IPS-15b (cell line): ENCODE data around the gene PNMA8C.
"Not testable (repeated sequence)": the region's sequence is repeated elsewhere in the genome, so short reads cannot be mapped to it uniquely, and the experiment has no call there.

ENCODE experiments used
- H3K27me3 ChIP-seq: one replicate; pipeline ENCODE4 v1.6.1; 2013; ENCODE audit warnings: low read length; ENCODE audit not compliant: control insufficient read depth, insufficient read depth
- H3K36me3 ChIP-seq: one replicate; pipeline ENCODE4 v1.6.1; 2013; ENCODE audit warnings: low read length; ENCODE audit not compliant: control insufficient read depth, insufficient read depth
- H3K4me1 ChIP-seq: one replicate; pipeline ENCODE4 v1.6.1; 2013; ENCODE audit warnings: mild to moderate bottlenecking, low read length; ENCODE audit not compliant: control insufficient read depth, insufficient read depth
- H3K4me3 ChIP-seq: one replicate; pipeline ENCODE4 v1.5.1; 2013; ENCODE audit warnings: low read depth, low read length
- H3K9ac ChIP-seq: one replicate; pipeline ENCODE4 v1.6.1; 2013; ENCODE audit warnings: low read depth, mild to moderate bottlenecking, low read length
- H3K9me3 ChIP-seq: one replicate; pipeline ENCODE4 v1.6.1; 2013; ENCODE audit warnings: mild to moderate bottlenecking, low read length; ENCODE audit not compliant: control insufficient read depth, insufficient read depth

The PNMA8C gene

GRCh38 chr19:46383171-46383815, 45.4 kb downstream of the PNMA8C start:
- Histone ChIP-seq H3K4me3 (no peak overlapping the region), H3K9ac (no peak overlapping the region), H3K4me1 (no peaks in the 10 kb centered on the region), H3K36me3 (peaks cover 41% of the 10 kb centered on the region), H3K27me3 (no peaks in the 10 kb centered on the region), H3K9me3 (no peaks in the 10 kb centered on the region)

GRCh38 chr19:46381756-46382345, 46.9 kb downstream of the PNMA8C start:
- Histone ChIP-seq H3K27me3 (no peaks in the 10 kb centered on the region), H3K36me3 (peaks cover 38% of the 10 kb centered on the region), H3K4me3 (no peak overlapping the region), H3K4me1 (no peaks in the 10 kb centered on the region), H3K9me3 (no peaks in the 10 kb centered on the region), H3K9ac (no peak overlapping the region)

GRCh38 chr19:46381346-46381745, 47.4 kb downstream of the PNMA8C start:
- Histone ChIP-seq H3K9me3 (no peaks in the 10 kb centered on the region), H3K36me3 (peaks cover 40% of the 10 kb centered on the region)

DNA sequence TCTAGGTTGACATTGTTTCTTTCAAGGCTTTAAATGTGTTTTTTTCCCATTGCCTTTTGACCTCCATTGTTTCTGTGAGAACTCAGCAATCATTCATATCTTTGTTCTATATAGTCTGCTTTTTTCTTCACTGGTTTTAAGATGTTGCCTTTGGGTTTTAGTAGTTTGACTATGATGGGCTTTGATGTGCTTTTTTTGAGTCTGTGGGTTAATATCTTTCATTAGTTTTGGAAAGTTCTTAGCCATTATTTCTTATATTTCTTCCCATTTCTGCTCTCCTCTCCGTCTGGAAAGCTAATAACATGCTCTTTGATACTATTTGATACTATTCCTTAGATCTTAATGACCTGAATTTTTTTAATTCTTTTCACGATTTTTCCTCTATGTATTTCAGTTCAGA, 48.0 kb downstream of the PNMA8C start:
- Histone ChIP-seq H3K27me3 (no peaks in the 10 kb centered on the region), H3K9me3 (no peaks in the 10 kb centered on the region), H3K4me3 (no peak overlapping the region), H3K36me3 (peaks cover 45% of the 10 kb centered on the region), H3K4me1 (no peaks in the 10 kb centered on the region), H3K9ac (no peak overlapping the region)

More at GRCh38 chr19:46381346-46381745, 47.4 kb downstream of the PNMA8C start:
- Histone ChIP-seq H3K4me3 (no peak overlapping the region), H3K4me1 (no peaks in the 10 kb centered on the region), H3K27me3 (no peaks in the 10 kb centered on the region), H3K9ac (no peak overlapping the region)

DNA sequence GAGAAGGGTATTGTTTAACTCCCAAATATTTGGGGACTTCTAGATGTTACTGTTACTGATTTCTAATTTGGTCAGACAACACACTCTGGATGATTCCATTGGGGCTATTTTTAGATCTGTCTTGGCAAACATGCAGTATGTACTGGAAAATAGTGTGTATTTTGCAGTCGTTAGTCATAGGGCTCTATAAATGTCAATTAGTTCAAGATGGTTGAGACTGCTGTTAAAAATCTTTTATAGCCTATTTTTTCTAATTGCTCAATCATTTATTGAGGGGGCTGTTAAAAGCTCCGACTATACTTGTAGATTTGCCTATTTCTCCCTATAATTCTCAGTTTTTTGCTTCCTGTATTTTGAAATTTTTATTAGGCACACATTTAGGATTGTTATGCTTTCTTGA, 50.5 kb downstream of the PNMA8C start:
- Histone ChIP-seq H3K36me3 (peaks cover 32% of the 10 kb centered on the region), H3K9me3 (no peaks in the 10 kb centered on the region), H3K4me3 (no peak overlapping the region), H3K27me3 (no peaks in the 10 kb centered on the region), H3K9ac (no peak overlapping the region), H3K4me1 (peaks cover 9% of the 10 kb centered on the region)

GRCh38 chr19:46376241-46377153, 52.2 kb downstream of the PNMA8C start:
- Histone ChIP-seq H3K4me3 (no peak overlapping the region), H3K4me1 (peaks cover 19% of the 10 kb centered on the region), H3K27me3 (no peaks in the 10 kb centered on the region), H3K9me3 (no peaks in the 10 kb centered on the region), H3K9ac (no peak overlapping the region), H3K36me3 (peaks cover 28% of the 10 kb centered on the region)

GRCh38 chr19:46375476-46376067, 53.2 kb downstream of the PNMA8C start:
- not testable (repeated sequence) for H3K9me3 ChIP-seq, H3K27me3 ChIP-seq, H3K4me3 ChIP-seq
- Histone ChIP-seq H3K9ac (peak overlapping the region; percentile 16), H3K4me1 (peaks cover 20% of the 10 kb centered on the region), H3K36me3 (peaks cover 30% of the 10 kb centered on the region)
